IMR-90 (cell line): ENCODE measurements around the gene PPP3CA. TPM values are rescaled to one million over a fixed set of nuclear protein-coding genes. Genes with fewer than 3 reads are reported as not detected.

Source experiments
- ATAC-seq: fragments of 200-7000 bp; cut with Tn5 transposase; 2 replicates; pipeline ENCODE4 v1.9.1; 2020; ENCODE audit warnings: low read depth, mild to moderate bottlenecking, moderate library complexity
- BruUV-seq: library from RNA; stranded (reverse); fragments of 400-500 nt; replicated peaks from 2 replicates; lab custom pipeline; 2021; lab: Mats Ljungman, UMichigan
- CTCF ChIA-PET: fragments of 300-600 bp; formaldehyde crosslinking; extraction: SDS; loops from one replicate; lab custom pipeline; 2021; ENCODE audit warnings: antibody characterized with exemption; lab: Yijun Ruan, JAX
- POLR2A ChIA-PET: fragments of 300-600 bp; sonication (Branson Sonifier 250); formaldehyde crosslinking; loops from one replicate; lab custom pipeline; 2022; ENCODE audit warnings: antibody characterized with exemption; ENCODE audit not compliant: unreplicated experiment; lab: Charles Lee
- DNase-seq: peaks from one replicate; pipeline ENCODE4 v3.0.0; 2013
- H2AFZ ChIP-seq: replicated peaks from 2 replicates; pipeline ENCODE3; 2013; ENCODE audit warnings: low read length, mild to moderate bottlenecking; ENCODE audit not compliant: poor library complexity
- H2AK5ac ChIP-seq: 2 replicates; pipeline ENCODE4 v1.6.1; 2013; ENCODE audit warnings: low read depth, low read length, inconsistent platforms
- H2AK9ac ChIP-seq: replicated peaks from 2 replicates; pipeline ENCODE3; 2013; ENCODE audit warnings: mild to moderate bottlenecking, low read depth, low read length, moderate library complexity; ENCODE audit not compliant: poor library complexity
- H2BK120ac ChIP-seq: 2 replicates; pipeline ENCODE4 v1.6.1; 2013; ENCODE audit warnings: low read depth, low read length, inconsistent platforms
- H2BK15ac ChIP-seq: 3 replicates; pipeline ENCODE4 v1.6.1; 2013; ENCODE audit warnings: low read depth, low read length, inconsistent platforms
- H2BK20ac ChIP-seq: 2 replicates; pipeline ENCODE4 v1.6.1; 2013; ENCODE audit warnings: low read depth, mild to moderate bottlenecking, inconsistent platforms, low read length, moderate library complexity
- H2BK5ac ChIP-seq: 2 replicates; pipeline ENCODE4 v1.6.1; 2013; ENCODE audit warnings: mild to moderate bottlenecking, low read depth, low read length, inconsistent platforms; ENCODE audit not compliant: poor library complexity, severe bottlenecking
- H3K14ac ChIP-seq: replicated peaks from 2 replicates; pipeline ENCODE4 v1.6.1; 2013; ENCODE audit warnings: low read depth, low read length, inconsistent platforms
- H3K18ac ChIP-seq: 2 replicates; pipeline ENCODE4 v1.6.1; 2013; ENCODE audit warnings: low read depth, low read length, control low read depth
- H3K23ac ChIP-seq: 2 replicates; pipeline ENCODE4 v1.6.1; 2013; ENCODE audit warnings: low read depth, low read length, inconsistent platforms
- H3K27ac ChIP-seq: 2 replicates; pipeline ENCODE4 v1.5.1; 2013; ENCODE audit warnings: mild to moderate bottlenecking, control low read depth, low read length; ENCODE audit not compliant: insufficient read depth
- H3K27me3 ChIP-seq: 2 replicates; pipeline ENCODE4 v1.6.1; 2013; ENCODE audit warnings: low read length; ENCODE audit not compliant: control insufficient read depth, insufficient read depth
- H3K36me3 ChIP-seq: 2 replicates; pipeline ENCODE4 v1.6.1; 2013; ENCODE audit warnings: low read length, mixed read lengths; ENCODE audit not compliant: control insufficient read depth, insufficient read depth
- H3K4ac ChIP-seq: 2 replicates; pipeline ENCODE4 v1.6.1; 2013; ENCODE audit warnings: low read depth, low read length, inconsistent platforms
- H3K4me1 ChIP-seq: 2 replicates; pipeline ENCODE4 v1.6.1; 2013; ENCODE audit warnings: low read length, mixed read lengths; ENCODE audit not compliant: control insufficient read depth, insufficient read depth
- H3K4me2 ChIP-seq: 2 replicates; pipeline ENCODE4 v1.6.1; 2013; ENCODE audit warnings: low read depth, mild to moderate bottlenecking, control low read depth, low read length, moderate library complexity
- H3K4me3 ChIP-seq: 2 replicates; pipeline ENCODE4 v1.5.1; 2013; ENCODE audit warnings: low read depth, mild to moderate bottlenecking, control low read depth, low read length, moderate library complexity; ENCODE audit not compliant: insufficient read depth
- H3K56ac ChIP-seq: 2 replicates; pipeline ENCODE4 v1.6.1; 2013; ENCODE audit warnings: low read length, inconsistent platforms; ENCODE audit not compliant: insufficient read depth; ENCODE audit errors: extremely low read depth
- H3K79me1 ChIP-seq, 2 experiments: 2 replicates each; pipeline ENCODE4 v1.6.1; 2013; ENCODE audit warnings: low read length in 2 of 2, inconsistent platforms in 1 of 2, low read depth in 1 of 2
- H3K9ac ChIP-seq: 2 replicates; pipeline ENCODE4 v1.6.1; 2013; ENCODE audit warnings: low read depth, low read length, control low read depth
- H3K9me1 ChIP-seq: 2 replicates; pipeline ENCODE4 v1.6.1; 2013; ENCODE audit warnings: low read length, inconsistent platforms; ENCODE audit not compliant: insufficient read depth
- H3K9me3 ChIP-seq: 2 replicates; pipeline ENCODE4 v1.6.1; 2013; ENCODE audit warnings: low read length; ENCODE audit not compliant: control insufficient read depth, insufficient read depth
- H4K20me1 ChIP-seq: 2 replicates; pipeline ENCODE4 v1.6.1; 2013; ENCODE audit warnings: low read length, inconsistent platforms; ENCODE audit not compliant: insufficient read depth
- H4K5ac ChIP-seq: 2 replicates; pipeline ENCODE4 v1.6.1; 2013; ENCODE audit warnings: mild to moderate bottlenecking, low read depth, low read length, control low read depth
- H4K8ac ChIP-seq, 2 experiments: 2 replicates each; pipeline ENCODE4 v1.6.1; 2013; ENCODE audit warnings: low read depth in 2 of 2, low read length in 2 of 2, control low read depth in 1 of 2, inconsistent platforms in 1 of 2
- H4K91ac ChIP-seq: 2 replicates; pipeline ENCODE4 v1.6.1; 2013; ENCODE audit warnings: low read depth, low read length, inconsistent platforms; ENCODE audit not compliant: insufficient read depth
- BHLHE40 ChIP-seq: fragments of 150-350 bp; IDR thresholded peaks from 2 replicates; pipeline ENCODE4 v1.6.1; 2016; ENCODE audit warnings: mild to moderate bottlenecking, low read depth, low read length
- CTCF ChIP-seq: conservative IDR thresholded peaks from 2 replicates; pipeline ENCODE4 v1.5.1; 2012; ENCODE audit warnings: mild to moderate bottlenecking, low read depth, low read length, improper control_type of control experiment
- FOS ChIP-seq: fragments of 150-350 bp; IDR thresholded peaks from 2 replicates; pipeline ENCODE4 v1.6.1; 2016; ENCODE audit warnings: low read depth, low read length
- RAD21 ChIP-seq: IDR thresholded peaks from 2 replicates; pipeline ENCODE4 v1.6.1; 2012; ENCODE audit warnings: low read length, improper control_type of control experiment
- RCOR1 ChIP-seq: IDR thresholded peaks from 2 replicates; pipeline ENCODE4 v1.6.1; 2012; ENCODE audit warnings: mild to moderate bottlenecking, low read length, improper control_type of control experiment; ENCODE audit not compliant: insufficient replicate concordance
- dilution Hi-C: fragments of 300-500 bp; cut with HindIII; formaldehyde crosslinking; loops from one replicate; pipeline ENCODE4 v1.14.3; 2018; ENCODE audit warnings: low sequenced_read_pairs; ENCODE audit not compliant: unreplicated experiment
- in situ Hi-C: fragments of 300-500 bp; cut with MboI; formaldehyde crosslinking; loops from 3 replicates; pipeline ENCODE4 v1.14.3; 2019; ENCODE audit warnings: low sequenced_read_pairs, inconsistent platforms, mixed read lengths
- intact Hi-C: fragments of 100-400 bp; cut with micrococcal nuclease; formaldehyde crosslinking; loops from 2 replicates; pipeline ENCODE4 v1.10.0; 2022
- polyA plus RNA-seq, 3 experiments: library from polyadenylated mRNA; depleted of rRNA; stranded (reverse); fragments of >200 nt; gene quantifications; 2 replicates each; pipeline ENCODE4 v1.2.3, GENCODE V29; 2012; ENCODE audit warnings: low replicate concordance in 1 of 3
- total RNA-seq: library from RNA; depleted of rRNA; stranded (reverse); fragments of >200 nt; gene quantifications from 2 replicates; pipeline ENCODE4 v1.2.3, GENCODE V29; 2012

Gene PPP3CA
- total and polyA plus RNA-seq, 2 of the 4 experiments (the other 2 are of a cell fraction), result 14.5 to 48.6 TPM

GRCh38 chr4:100989401-100989800 is 357.9 kb downstream of the PPP3CA start:
- H3K9me3 ChIP-seq, result no peaks in the 10 kb centered on the region
- H2AK9ac ChIP-seq, result no peak overlapping the region
- H3K36me3 ChIP-seq, result no peaks in the 10 kb centered on the region
- no peaks in the 10 kb centered on the region for H3K9me1 ChIP-seq
- no peak overlapping the region for H3K4me2 ChIP-seq
- BruUV-seq, result no TSS peak
- no peak overlapping the region for H3K23ac ChIP-seq
- no peak overlapping the region for H4K5ac ChIP-seq
- no peak overlapping the region for H3K4ac ChIP-seq
- ChIA-PET CTCF (no interaction called here), POLR2A (no interaction called here)
- no peak overlapping the region for H4K8ac ChIP-seq
- in situ Hi-C loops, result no loop called here
- no peak overlapping the region for H2AK5ac ChIP-seq
- dilution Hi-C loops, result no loop called here
- H3K18ac ChIP-seq, result no peak overlapping the region
- H3K4me1 ChIP-seq, result no peaks in the 10 kb centered on the region
- no peak overlapping the region for H3K4me3 ChIP-seq
- H3K27ac ChIP-seq, result no peak overlapping the region
- no peak overlapping the region for H3K14ac ChIP-seq
- DNase-seq, result no peak
- no peak overlapping the region for H3K9ac ChIP-seq
- H4K20me1 ChIP-seq, result no peaks in the 10 kb centered on the region
- H2BK5ac ChIP-seq, result no peak overlapping the region
- intact Hi-C loops, result no loop called here
- H3K56ac ChIP-seq, result no peak overlapping the region
- H2BK120ac ChIP-seq, result no peak overlapping the region
- no peak for ATAC-seq
- H3K27me3 ChIP-seq, result no peaks in the 10 kb centered on the region
- H2BK15ac ChIP-seq, result no peak overlapping the region
- TF ChIP-seq RCOR1 (no peak), BHLHE40 (no peak), FOS (no peak), RAD21 (no peak), CTCF (no peak)
- H3K79me1 ChIP-seq, result no peaks in the 10 kb centered on the region
- no peak overlapping the region for H2BK20ac ChIP-seq
- no peak overlapping the region for H4K91ac ChIP-seq
- no peak overlapping the region for H2AFZ ChIP-seq
